ENCODE data around the gene CENPC. TPM values are rescaled to one million over a fixed set of nuclear protein-coding genes. Genes with fewer than 3 reads are reported as not detected.
"Not testable (repeated sequence)": the region's sequence is repeated elsewhere in the genome, so short reads cannot be mapped to it uniquely, and the experiment has no call there.

The CENPC gene
- total RNA-seq, 1 donor from 2014 or later = 24.3 TPM

GRCh38 chr4:67558493-67558892, 13.2 kb upstream of the CENPC start, which contains the start of gene STAP1:
STAP1 (plus strand) TSS chr4:67558727; CDS start chr4:67558810, 83 bp downstream.
- no peaks in the 10 kb centered on the region for H3K36me3 Mint-ChIP-seq
- H3K4me3 Mint-ChIP-seq = no peak within 1 kb of the TSS
- no peak within 1 kb of the TSS for H3K27ac Mint-ChIP-seq
- H3K9me3 Mint-ChIP-seq = no peaks in the 10 kb centered on the region
- DNase-seq (ENCODE audit: extremely low spot score, unreplicated experiment) = no peak
- TF ChIP-seq CTCF (conservative IDR thresholded peaks at IDR 0.05) = no peak
- H3K27me3 Mint-ChIP-seq = no peaks in the 10 kb centered on the region
- H3K4me1 Mint-ChIP-seq (ENCODE audit: unreplicated experiment) = no peaks in the 10 kb centered on the region

- H3K27me3 Mint-ChIP-seq = no peaks in the 10 kb centered on the region
- no peak overlapping the region for H3K4me3 Mint-ChIP-seq
- H3K36me3 Mint-ChIP-seq = no peaks in the 10 kb centered on the region
- no peak for DNase-seq (ENCODE audit: extremely low spot score, unreplicated experiment)
- no peaks in the 10 kb centered on the region for H3K4me1 Mint-ChIP-seq (ENCODE audit: unreplicated experiment)
- no peak overlapping the region for H3K27ac Mint-ChIP-seq
- no peak for TF ChIP-seq CTCF (conservative IDR thresholded peaks at IDR 0.05)
- no peaks in the 10 kb centered on the region for H3K9me3 Mint-ChIP-seq
Observed at GRCh38 chr4:67556436-67556835, 11.1 kb upstream of the CENPC start.

- no peak for DNase-seq (ENCODE audit: extremely low spot score, unreplicated experiment)
- Mint-ChIP-seq H3K27ac (no peak overlapping the region), H3K9me3 (no peaks in the 10 kb centered on the region), H3K36me3 (no peaks in the 10 kb centered on the region), H3K4me1 (ENCODE audit: unreplicated experiment) (no peaks in the 10 kb centered on the region), H3K4me3 (no peak overlapping the region), H3K27me3 (no peaks in the 10 kb centered on the region)
- no peak for TF ChIP-seq CTCF (conservative IDR thresholded peaks at IDR 0.05)
Observed at GRCh38 chr4:67555447-67555846, 10.1 kb upstream of the CENPC start.

GRCh38 chr4:67554096-67554495, 8.8 kb upstream of the CENPC start:
- Mint-ChIP-seq H3K4me1 (ENCODE audit: unreplicated experiment) (no peaks in the 10 kb centered on the region), H3K36me3 (no peaks in the 10 kb centered on the region), H3K27ac (no peak overlapping the region), H3K9me3 (no peaks in the 10 kb centered on the region), H3K27me3 (no peaks in the 10 kb centered on the region), H3K4me3 (no peak overlapping the region)
- TF ChIP-seq CTCF (conservative IDR thresholded peaks at IDR 0.05) = no peak
- no peak for DNase-seq (ENCODE audit: extremely low spot score, unreplicated experiment)

GRCh38 chr4:67552146-67552792, 7.0 kb upstream of the CENPC start:
- H3K27ac Mint-ChIP-seq; DNase-seq (ENCODE audit: extremely low spot score, unreplicated experiment): not testable (repeated sequence)

GRCh38 chr4:67550857-67551256, 5.6 kb upstream of the CENPC start:
- Mint-ChIP-seq H3K36me3 (no peaks in the 10 kb centered on the region), H3K4me3 (no peak overlapping the region), H3K9me3 (no peaks in the 10 kb centered on the region), H3K27me3 (no peaks in the 10 kb centered on the region), H3K4me1 (ENCODE audit: unreplicated experiment) (no peaks in the 10 kb centered on the region), H3K27ac (no peak overlapping the region)
- DNase-seq (ENCODE audit: extremely low spot score, unreplicated experiment) = no peak
- TF ChIP-seq CTCF (conservative IDR thresholded peaks at IDR 0.05) = no peak

More at GRCh38 chr4:67552146-67552792, 7.0 kb upstream of the CENPC start:
- not testable (repeated sequence) for H3K27me3 Mint-ChIP-seq; H3K36me3 Mint-ChIP-seq; H3K4me1 Mint-ChIP-seq (ENCODE audit: unreplicated experiment); H3K9me3 Mint-ChIP-seq; H3K4me3 Mint-ChIP-seq
